ENCODE results near the gene WNT7B.

DNA sequence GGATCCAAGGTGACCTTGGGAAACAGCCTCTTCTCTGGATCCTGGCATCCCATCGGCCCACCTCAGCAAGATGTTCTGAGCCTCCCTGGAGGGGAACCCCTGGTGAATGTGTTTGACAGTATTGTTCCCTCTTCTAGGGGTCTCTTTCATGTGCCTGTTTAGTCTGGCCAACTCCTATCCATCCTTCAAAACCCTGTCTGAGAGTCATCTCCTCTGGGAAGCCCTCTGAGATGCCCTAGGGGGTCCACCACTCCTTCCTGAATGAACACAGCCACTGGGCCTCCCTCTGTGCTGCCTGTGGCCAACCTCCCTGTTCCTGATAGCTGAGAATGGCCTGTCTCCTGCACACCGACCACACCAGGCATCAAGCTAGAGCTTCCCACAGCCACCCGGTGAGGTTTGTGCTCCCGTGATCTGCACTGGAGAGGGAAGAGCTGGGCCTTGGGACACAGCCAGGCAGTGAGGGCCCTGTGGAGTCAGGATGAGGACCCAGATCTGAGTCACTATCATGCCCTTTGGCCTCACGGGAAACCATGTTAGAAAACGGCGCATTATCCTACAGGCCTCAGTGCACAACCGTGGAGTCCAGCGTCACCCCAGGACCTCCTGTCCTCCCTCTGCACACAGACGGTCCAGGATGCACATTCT, 8.8 kb downstream of the WNT7B start:
- TF ChIP-seq CTCF (IDR thresholded peaks at IDR 0.05) = no peak
- no peak for TF ChIP-seq POLR2A (IDR thresholded peaks at IDR 0.05)

All from Peyer's patch (tissue), 4 donors.